CD4-positive, alpha-beta T cell treated with Interleukin-21 for 1 hour (primary cell): ENCODE data around the gene ZNF69.
"Not testable (repeated sequence)": the region's sequence is repeated elsewhere in the genome, so short reads cannot be mapped to it uniquely, and the experiment has no call there.

Experiments used
- DNase-seq: peaks from one replicate; pipeline ENCODE4 v3.0.0-alpha.2; 2020

The ZNF69 gene

GRCh38 chr19:11887611-11888531 lies at the start of gene ZNF69:
ZNF69 (plus strand) TSS chr19:11887782; CDS start chr19:11887924, 142 bp downstream.
- peak; percentile 62 for DNase-seq

- no peak for DNase-seq
Observed at GRCh38 chr19:11843722-11844121, 43.9 kb upstream of the ZNF69 start.

- DNase-seq: not testable (repeated sequence)
Observed at GRCh38 chr19:11847615-11848014, 40.0 kb upstream of the ZNF69 start.

- DNase-seq: no peak
Observed at GRCh38 chr19:11848200-11848593, 39.4 kb upstream of the ZNF69 start.

- peak; percentile 90 for DNase-seq
Observed at GRCh38 chr19:11848594-11849469, 38.8 kb upstream of the ZNF69 start, which contains the start of gene ZNF439. ZNF439 (plus strand) TSS chr19:11848726; CDS start chr19:11848868, 142 bp downstream.

- not testable (repeated sequence) for DNase-seq
Observed at GRCh38 chr19:11850289-11850688, 37.3 kb upstream of the ZNF69 start.

- no peak for DNase-seq
Observed at GRCh38 chr19:11853358-11853757, 34.2 kb upstream of the ZNF69 start.

- DNase-seq: no peak
Observed at GRCh38 chr19:11856596-11857250, 30.9 kb upstream of the ZNF69 start.

- no peak for DNase-seq
Observed at GRCh38 chr19:11860721-11861120, 26.9 kb upstream of the ZNF69 start.

GRCh38 chr19:11861301-11861700 lies 26.3 kb upstream of the ZNF69 start:
- DNase-seq: no peak

GRCh38 chr19:11867766-11868165 lies 19.8 kb upstream of the ZNF69 start:
- not testable (repeated sequence) for DNase-seq

- no peak for DNase-seq
Observed at GRCh38 chr19:11868188-11868587, 19.4 kb upstream of the ZNF69 start.

- DNase-seq: no peak
Observed at GRCh38 chr19:11872624-11873023, 15.0 kb upstream of the ZNF69 start.

GRCh38 chr19:11873762-11874161 lies 13.8 kb upstream of the ZNF69 start:
- DNase-seq: no peak

GRCh38 chr19:11879687-11880266 lies 7.8 kb upstream of the ZNF69 start:
- DNase-seq: peak; percentile 36

GRCh38 chr19:11880598-11880997 lies 7.0 kb upstream of the ZNF69 start:
- no peak for DNase-seq

GRCh38 chr19:11881151-11881800 lies 6.3 kb upstream of the ZNF69 start:
- DNase-seq: peak; percentile 75

GRCh38 chr19:11882606-11883005 lies 5.0 kb upstream of the ZNF69 start:
- no peak for DNase-seq

- no peak for DNase-seq
Observed at GRCh38 chr19:11887234-11887610, 360 bp upstream of the ZNF69 start.

- DNase-seq: not testable (repeated sequence)
Observed at GRCh38 chr19:11889901-11890300, 2.3 kb downstream of the ZNF69 start.

- no peak for DNase-seq
Observed at GRCh38 chr19:11890634-11891033, 3.1 kb downstream of the ZNF69 start.

- DNase-seq: no peak
Observed at GRCh38 chr19:11894851-11895250, 7.3 kb downstream of the ZNF69 start.
